ENCODE measurements around the gene PNLDC1. TPM values are rescaled to one million over a fixed set of nuclear protein-coding genes. Genes with fewer than 3 reads are reported as not detected.

PNLDC1 gene
- total and polyA plus RNA-seq, 3 donors from 2014 or later, result 11.4 to 31.6 (median 19.9) TPM

DNA sequence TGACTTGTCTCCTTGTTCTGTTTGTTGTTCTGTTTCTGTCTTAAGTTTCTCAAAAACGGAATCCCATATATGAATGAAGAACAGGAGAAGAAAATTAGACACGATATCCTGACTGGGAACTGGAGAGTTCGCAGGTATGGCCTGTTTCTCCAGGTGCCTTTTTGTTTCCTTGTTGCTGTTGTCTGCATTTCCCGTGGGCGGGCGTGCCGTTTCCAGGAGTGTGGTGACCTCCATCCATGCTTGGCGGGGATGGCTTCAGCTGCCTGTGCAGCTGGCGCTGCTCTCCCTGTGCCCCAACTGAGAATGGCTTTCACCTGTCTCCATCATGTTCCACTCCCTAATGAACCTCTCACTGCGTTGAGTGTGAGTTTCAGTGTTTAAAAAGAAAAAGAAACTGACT, 4.4 kb downstream of the PNLDC1 start:
- no peak overlapping the region for H3K27ac ChIP-seq
- TF ChIP-seq, protein P1, sequence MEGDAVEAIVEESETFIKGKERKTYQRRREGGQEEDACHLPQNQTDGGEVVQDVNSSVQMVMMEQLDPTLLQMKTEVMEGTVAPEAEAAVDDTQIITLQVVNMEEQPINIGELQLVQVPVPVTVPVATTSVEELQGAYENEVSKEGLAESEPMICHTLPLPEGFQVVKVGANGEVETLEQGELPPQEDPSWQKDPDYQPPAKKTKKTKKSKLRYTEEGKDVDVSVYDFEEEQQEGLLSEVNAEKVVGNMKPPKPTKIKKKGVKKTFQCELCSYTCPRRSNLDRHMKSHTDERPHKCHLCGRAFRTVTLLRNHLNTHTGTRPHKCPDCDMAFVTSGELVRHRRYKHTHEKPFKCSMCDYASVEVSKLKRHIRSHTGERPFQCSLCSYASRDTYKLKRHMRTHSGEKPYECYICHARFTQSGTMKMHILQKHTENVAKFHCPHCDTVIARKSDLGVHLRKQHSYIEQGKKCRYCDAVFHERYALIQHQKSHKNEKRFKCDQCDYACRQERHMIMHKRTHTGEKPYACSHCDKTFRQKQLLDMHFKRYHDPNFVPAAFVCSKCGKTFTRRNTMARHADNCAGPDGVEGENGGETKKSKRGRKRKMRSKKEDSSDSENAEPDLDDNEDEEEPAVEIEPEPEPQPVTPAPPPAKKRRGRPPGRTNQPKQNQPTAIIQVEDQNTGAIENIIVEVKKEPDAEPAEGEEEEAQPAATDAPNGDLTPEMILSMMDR (IDR thresholded peaks at IDR 0.05), result no peak
- no peak for TF ChIP-seq POLR2A (IDR thresholded peaks at IDR 0.05)
- 87 to 92% methylated on average over 10 of the region's 10 CpGs for WGBS, 2 donors
- intact Hi-C loops (cut with DNase I; ENCODE audit: low total_unique reads), result no loop called here
- no peaks in the 10 kb centered on the region for H3K27me3 ChIP-seq
- no peaks in the 10 kb centered on the region for H3K4me1 ChIP-seq
- no peak overlapping the region for H3K4me3 ChIP-seq
- no peaks in the 10 kb centered on the region for H3K9me3 ChIP-seq
- H3K36me3 ChIP-seq (ENCODE audit: low read depth, missing control alignments), result no peaks in the 10 kb centered on the region
- DNase-seq, result no peak

DNA sequence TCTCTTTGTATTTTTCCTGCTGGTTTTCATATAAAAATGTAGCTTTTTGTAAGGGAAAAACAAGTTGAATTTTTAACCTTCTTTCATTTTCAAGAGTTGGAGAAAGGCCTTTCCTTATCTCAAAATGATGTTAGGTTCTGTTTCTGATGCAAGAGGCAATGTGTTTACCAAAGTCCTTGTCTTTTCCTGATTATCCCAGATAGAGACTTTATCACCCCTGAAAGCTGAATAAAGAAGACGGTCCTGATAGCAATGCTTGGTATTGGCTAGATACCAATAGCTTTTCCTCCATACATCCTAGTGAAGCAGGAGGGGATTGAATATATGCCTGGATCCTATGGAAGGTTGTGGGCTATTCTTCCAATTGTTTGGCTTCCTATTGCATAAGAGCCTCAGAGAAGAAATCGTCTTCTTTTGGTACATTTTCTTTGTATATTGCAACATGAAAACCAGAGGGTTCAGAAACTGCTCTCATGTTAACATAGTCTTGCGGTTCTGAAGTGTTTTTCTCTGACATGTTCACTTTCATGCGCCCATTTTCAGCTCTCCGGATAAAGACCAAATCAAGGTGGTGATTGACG, 5.5 kb downstream of the PNLDC1 start:
- H3K27ac ChIP-seq, result no peak overlapping the region
- WGBS, 2 donors, result 92 to 94% methylated on average over 6 of the region's 6 CpGs
- no peak overlapping the region for H3K4me3 ChIP-seq
- H3K9me3 ChIP-seq, result no peaks in the 10 kb centered on the region
- intact Hi-C loops (cut with DNase I; ENCODE audit: low total_unique reads), result no loop called here
- H3K36me3 ChIP-seq (ENCODE audit: low read depth, missing control alignments), result no peaks in the 10 kb centered on the region
- no peak for DNase-seq
- no peaks in the 10 kb centered on the region for H3K4me1 ChIP-seq
- TF ChIP-seq, protein P1 (IDR thresholded peaks at IDR 0.05), result no peak
- no peak for TF ChIP-seq POLR2A (IDR thresholded peaks at IDR 0.05)
- H3K27me3 ChIP-seq, result no peaks in the 10 kb centered on the region

DNA sequence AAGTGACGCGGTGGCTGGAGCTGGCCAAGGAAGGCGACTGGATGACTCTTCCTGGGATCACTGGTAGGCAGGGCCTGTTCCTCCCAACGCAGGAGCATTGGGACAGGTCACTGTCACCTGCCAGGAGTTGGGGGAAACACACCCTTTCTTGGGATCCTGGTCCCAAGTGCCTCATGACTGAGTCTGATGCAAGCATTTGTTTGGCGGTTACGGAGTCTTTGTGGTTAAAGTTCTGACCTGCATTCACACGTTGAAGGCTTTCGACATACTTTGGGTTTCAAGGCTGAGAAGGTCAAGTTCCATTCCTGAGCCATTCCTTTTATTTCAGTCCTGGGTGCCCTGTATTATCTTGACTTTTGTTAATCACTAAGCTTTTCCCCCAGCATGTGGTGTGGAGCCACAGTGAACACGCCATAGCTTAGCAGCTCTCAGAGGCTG, 6.0 kb downstream of the PNLDC1 start:
- Histone ChIP-seq H3K9me3 (no peaks in the 10 kb centered on the region), H3K27me3 (no peaks in the 10 kb centered on the region), H3K4me3 (no peak overlapping the region), H3K36me3 (ENCODE audit: low read depth, missing control alignments) (no peaks in the 10 kb centered on the region), H3K27ac (no peak overlapping the region), H3K4me1 (no peaks in the 10 kb centered on the region)
- no peak for DNase-seq
- TF ChIP-seq POLR2A (IDR thresholded peaks at IDR 0.05), result no peak
- TF ChIP-seq, protein P1 (IDR thresholded peaks at IDR 0.05), result no peak
- WGBS, 2 donors, result 91 to 93% methylated on average over 9 of the region's 9 CpGs
- intact Hi-C loops (cut with DNase I; ENCODE audit: low total_unique reads), result no loop called here

DNA sequence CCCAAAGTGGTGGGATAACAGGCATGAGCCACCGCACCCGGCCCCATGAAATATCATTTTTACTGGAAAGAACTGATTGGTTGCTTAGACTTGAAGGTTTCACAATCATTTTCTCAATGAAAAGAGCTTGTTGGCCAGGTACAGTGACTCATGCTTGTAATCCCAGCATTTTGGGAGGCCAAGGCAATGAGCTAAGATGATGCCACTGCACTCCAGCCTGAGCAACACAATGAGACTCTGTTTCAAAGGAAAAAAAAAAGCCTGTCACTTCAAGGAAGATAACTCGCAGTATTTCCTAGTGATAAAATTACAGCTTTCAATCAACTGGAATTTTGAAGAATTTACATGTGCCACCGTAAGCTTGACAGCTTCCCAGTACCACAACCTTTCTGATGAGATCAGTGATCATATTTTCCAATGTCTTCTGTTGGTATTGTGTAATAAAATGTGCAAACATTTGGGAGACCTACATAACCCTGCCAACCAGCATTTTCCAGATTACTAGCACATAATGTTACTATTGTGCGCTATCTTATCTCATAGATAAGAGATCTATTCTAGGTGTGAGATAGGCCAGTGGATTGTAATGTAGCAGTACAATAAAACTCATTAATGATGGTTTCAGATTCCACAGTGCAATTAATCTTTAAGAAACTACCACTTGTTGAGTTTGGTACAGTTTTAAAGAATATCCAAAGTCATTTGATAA, 7.2 kb downstream of the PNLDC1 start:
- 82 to 86% methylated on average over 5 of the region's 5 CpGs for WGBS, 2 donors
- no peaks in the 10 kb centered on the region for H3K4me1 ChIP-seq
- no peak overlapping the region for H3K4me3 ChIP-seq
- no peak for DNase-seq
- TF ChIP-seq POLR2A (IDR thresholded peaks at IDR 0.05), result no peak
- TF ChIP-seq, protein P1 (IDR thresholded peaks at IDR 0.05), result no peak
- no peaks in the 10 kb centered on the region for H3K27me3 ChIP-seq
- no peaks in the 10 kb centered on the region for H3K9me3 ChIP-seq
- no peak overlapping the region for H3K27ac ChIP-seq
- intact Hi-C loops (cut with DNase I; ENCODE audit: low total_unique reads), result no loop called here
- H3K36me3 ChIP-seq (ENCODE audit: low read depth, missing control alignments), result no peaks in the 10 kb centered on the region

DNA sequence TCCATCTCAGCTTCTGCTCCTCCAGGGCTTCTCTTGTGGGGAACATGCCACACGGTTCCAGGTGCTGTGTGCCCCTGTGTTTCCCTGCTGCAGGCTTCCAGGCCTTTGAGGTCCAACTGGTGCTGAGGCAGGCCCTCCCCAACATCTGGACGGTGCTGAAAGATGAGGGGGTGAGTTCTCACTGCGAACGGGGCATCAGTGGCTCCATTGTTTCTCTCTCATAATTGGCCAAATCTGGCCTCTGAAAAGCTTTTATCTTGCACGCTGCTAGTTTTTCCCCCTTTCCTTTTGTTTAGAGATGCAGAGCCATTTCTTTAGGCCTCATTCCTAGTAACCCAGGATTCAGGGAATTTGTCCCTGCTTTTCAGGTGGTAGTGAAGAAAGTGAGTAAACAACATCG, 8.6 kb downstream of the PNLDC1 start:
- Histone ChIP-seq H3K4me3 (no peak overlapping the region), H3K36me3 (ENCODE audit: low read depth, missing control alignments) (no peaks in the 10 kb centered on the region), H3K27ac (no peak overlapping the region), H3K9me3 (no peaks in the 10 kb centered on the region), H3K4me1 (no peaks in the 10 kb centered on the region), H3K27me3 (no peaks in the 10 kb centered on the region)
- no peak for DNase-seq
- WGBS, 2 donors, result 88 to 93% methylated on average over 6 of the region's 6 CpGs
- intact Hi-C loops (cut with DNase I; ENCODE audit: low total_unique reads), result no loop called here
- TF ChIP-seq, protein P1 (IDR thresholded peaks at IDR 0.05), result no peak
- no peak for TF ChIP-seq POLR2A (IDR thresholded peaks at IDR 0.05)

All from testis (tissue), 3 donors.